Measurements from ENCODE around the gene CHRDL2.

GRCh38 chr11:74735365-74735928, 4.2 kb upstream of the CHRDL2 start:
- TF ChIP-seq CTCF (IDR thresholded peaks at IDR 0.05; ENCODE audit: extremely low read depth in 1 of 2, insufficient read depth in 1 of 2, low read depth in 1 of 2, low read length in 2 of 2) (no peak), GATA2 (IDR thresholded peaks at IDR 0.05; ENCODE audit: insufficient read depth, insufficient read length, low read depth, low read length) (no peak), MYC (IDR thresholded peaks at IDR 0.05; ENCODE audit: low read depth, low read length) (no peak), POLR2AphosphoS5 (IDR thresholded peaks at IDR 0.05; ENCODE audit: insufficient read depth, low read depth, low read length) (no peak), EZH2 (IDR thresholded peaks at IDR 0.05; ENCODE audit: borderline replicate concordance, low read depth, low read length, severe bottlenecking) (no peak), MAX (IDR thresholded peaks at IDR 0.05; ENCODE audit: insufficient read depth, insufficient read length) (no peak)
